Large intestine (tissue), 3 donors: ENCODE results near the gene FXYD7. TPM values are rescaled to one million over a fixed set of nuclear protein-coding genes. Genes with fewer than 3 reads are reported as not detected.
A peak's percentile ranks its signal among the peaks of the same experiment; 100 is the strongest.
"Not testable (repeated sequence)": the region's sequence is repeated elsewhere in the genome, so short reads cannot be mapped to it uniquely, and the experiment has no call there.

Experiments
- DNase-seq, 2 donors: peaks; one replicate each; pipeline versions ENCODE4 v3.0.0 to v3.0.0-alpha.2; 2013
- H3K27ac ChIP-seq: one replicate; pipeline ENCODE4 v1.5.1; 2013; ENCODE audit warnings: low read length
- H3K27me3 ChIP-seq: 2 replicates; pipeline ENCODE4 v1.6.1; 2013; ENCODE audit warnings: low read length; ENCODE audit not compliant: control insufficient read depth, insufficient read depth
- H3K36me3 ChIP-seq: 2 replicates; pipeline ENCODE4 v1.6.1; 2013; ENCODE audit warnings: low read length; ENCODE audit not compliant: control insufficient read depth, insufficient read depth
- H3K4me1 ChIP-seq: one replicate; pipeline ENCODE4 v1.6.1; 2013; ENCODE audit warnings: low read length; ENCODE audit not compliant: control insufficient read depth, insufficient read depth
- H3K4me3 ChIP-seq: one replicate; pipeline ENCODE4 v1.5.1; 2013; ENCODE audit warnings: low read length
- H3K9me3 ChIP-seq: one replicate; pipeline ENCODE4 v1.6.1; 2013; ENCODE audit warnings: mild to moderate bottlenecking, low read depth, low read length, moderate library complexity; ENCODE audit not compliant: control insufficient read depth
- WGBS: methylation state at CpG from one replicate; pipeline ENCODE4 v1.1.5; 2013; ENCODE audit warnings: low lambda C conversion rate; ENCODE audit not compliant: insufficient coverage; 5-methylcytosine and 5-hydroxymethylcytosine counted together
- polyA plus RNA-seq: library from polyadenylated mRNA; unstranded; fragments of 120-200 nt; gene quantifications from one replicate; pipeline ENCODE4 v1.2.1, GENCODE V29; 2013

FXYD7 gene
- polyA plus RNA-seq, 1 donor, result 7.6 TPM

GRCh38 chr19:35100588-35101533 lies 42.2 kb upstream of the FXYD7 start:
- no peak overlapping the region for H3K27ac ChIP-seq
- no peaks in the 10 kb centered on the region for H3K36me3 ChIP-seq
- peaks cover 15% of the 10 kb centered on the region for H3K9me3 ChIP-seq
- no peak overlapping the region for H3K4me3 ChIP-seq
- no peaks in the 10 kb centered on the region for H3K4me1 ChIP-seq
- no peak for DNase-seq
- no peaks in the 10 kb centered on the region for H3K27me3 ChIP-seq
- WGBS, result 100% methylated on average over 1 of the region's 16 CpGs

GRCh38 chr19:35101949-35102348 lies 41.1 kb upstream of the FXYD7 start:
- H3K27me3 ChIP-seq, H3K4me1 ChIP-seq, H3K4me3 ChIP-seq, H3K36me3 ChIP-seq, H3K27ac ChIP-seq, DNase-seq: not testable (repeated sequence)
- peaks cover 19% of the 10 kb centered on the region for H3K9me3 ChIP-seq
- WGBS, result no CpG with 5 or more reads among the region's 10 CpGs

- H3K9me3 ChIP-seq, result peaks cover 15% of the 10 kb centered on the region
- H3K36me3 ChIP-seq, H3K4me1 ChIP-seq, H3K27me3 ChIP-seq, DNase-seq, H3K27ac ChIP-seq, H3K4me3 ChIP-seq: not testable (repeated sequence)
- no CpG with 5 or more reads among the region's 10 CpGs for WGBS
These were observed 39.4 kb upstream of the FXYD7 start for GRCh38 chr19:35103614-35104013.

- Histone ChIP-seq H3K4me1 (no peaks in the 10 kb centered on the region), H3K27me3 (no peaks in the 10 kb centered on the region), H3K36me3 (no peaks in the 10 kb centered on the region), H3K27ac (no peak overlapping the region), H3K9me3 (peaks cover 13% of the 10 kb centered on the region), H3K4me3 (no peak overlapping the region)
- no peak for DNase-seq
- WGBS, result no CpG with 5 or more reads among the region's 11 CpGs
These were observed 38.7 kb upstream of the FXYD7 start for GRCh38 chr19:35104361-35104760.

GRCh38 chr19:35105047-35105410 lies 38.0 kb upstream of the FXYD7 start:
- DNase-seq, result no peak
- H3K27me3 ChIP-seq, result no peaks in the 10 kb centered on the region
- H3K4me1 ChIP-seq, result no peaks in the 10 kb centered on the region
- WGBS, result no CpG with 5 or more reads among the region's 6 CpGs
- H3K36me3 ChIP-seq, result no peaks in the 10 kb centered on the region
- H3K27ac ChIP-seq, result no peak overlapping the region
- H3K4me3 ChIP-seq, result no peak overlapping the region
- H3K9me3 ChIP-seq, result peaks cover 13% of the 10 kb centered on the region

- Histone ChIP-seq H3K27ac (no peak overlapping the region), H3K4me3 (no peak overlapping the region)
- DNase-seq, result no peak
These were observed 37.4 kb upstream of the FXYD7 start for GRCh38 chr19:35105411-35106290.

GRCh38 chr19:35106291-35106583 lies 36.8 kb upstream of the FXYD7 start:
- Histone ChIP-seq H3K27me3 (no peaks in the 10 kb centered on the region), H3K4me1 (no peaks in the 10 kb centered on the region), H3K36me3 (no peaks in the 10 kb centered on the region), H3K27ac (no peak overlapping the region), H3K9me3 (peaks cover 13% of the 10 kb centered on the region), H3K4me3 (no peak overlapping the region)
- DNase-seq, result no peak
- WGBS, result no CpG with 5 or more reads among the region's 9 CpGs

More at GRCh38 chr19:35105411-35106290, 37.4 kb upstream of the FXYD7 start:
- no peaks in the 10 kb centered on the region for H3K36me3 ChIP-seq
- no peaks in the 10 kb centered on the region for H3K4me1 ChIP-seq
- peaks cover 13% of the 10 kb centered on the region for H3K9me3 ChIP-seq
- 100% methylated on average over 6 of the region's 30 CpGs for whole genome bisulfite sequencing
- H3K27me3 ChIP-seq, result no peaks in the 10 kb centered on the region

GRCh38 chr19:35106898-35107541 lies 36.0 kb upstream of the FXYD7 start:
- no peak overlapping the region for H3K4me3 ChIP-seq
- no peaks in the 10 kb centered on the region for H3K4me1 ChIP-seq
- no peak for DNase-seq
- H3K27me3 ChIP-seq, result no peaks in the 10 kb centered on the region
- H3K9me3 ChIP-seq, result peaks cover 13% of the 10 kb centered on the region
- no CpG with 5 or more reads among the region's 2 CpGs for WGBS
- no peaks in the 10 kb centered on the region for H3K36me3 ChIP-seq
- no peak overlapping the region for H3K27ac ChIP-seq

GRCh38 chr19:35107545-35107944 lies 35.5 kb upstream of the FXYD7 start:
- H3K27ac ChIP-seq, result no peak overlapping the region

GRCh38 chr19:35108730-35109129 lies 34.3 kb upstream of the FXYD7 start:
- H3K9me3 ChIP-seq, result peaks cover 13% of the 10 kb centered on the region
- no CpG with 5 or more reads among the region's 11 CpGs for WGBS
- H3K36me3 ChIP-seq, result no peaks in the 10 kb centered on the region
- H3K27me3 ChIP-seq, result no peaks in the 10 kb centered on the region
- no peak overlapping the region for H3K4me3 ChIP-seq
- no peaks in the 10 kb centered on the region for H3K4me1 ChIP-seq
- H3K27ac ChIP-seq, result no peak overlapping the region
- DNase-seq, result no peak

More at GRCh38 chr19:35107545-35107944, 35.5 kb upstream of the FXYD7 start:
- peak; percentile 37 to 64 for DNase-seq
- no peaks in the 10 kb centered on the region for H3K36me3 ChIP-seq
- no peaks in the 10 kb centered on the region for H3K27me3 ChIP-seq
- no peaks in the 10 kb centered on the region for H3K4me1 ChIP-seq
- peaks cover 13% of the 10 kb centered on the region for H3K9me3 ChIP-seq
- H3K4me3 ChIP-seq, result no peak overlapping the region
- no CpG with 5 or more reads among the region's 5 CpGs for WGBS
